SHP77 (cell line): Measurements from ENCODE around the gene BUB3.

Experiments
- DNase-seq, 2 experiments: peaks; one replicate each; lab custom pipeline; 2025; lab: John Stamatoyannopoulos, UW

Gene BUB3

DNA sequence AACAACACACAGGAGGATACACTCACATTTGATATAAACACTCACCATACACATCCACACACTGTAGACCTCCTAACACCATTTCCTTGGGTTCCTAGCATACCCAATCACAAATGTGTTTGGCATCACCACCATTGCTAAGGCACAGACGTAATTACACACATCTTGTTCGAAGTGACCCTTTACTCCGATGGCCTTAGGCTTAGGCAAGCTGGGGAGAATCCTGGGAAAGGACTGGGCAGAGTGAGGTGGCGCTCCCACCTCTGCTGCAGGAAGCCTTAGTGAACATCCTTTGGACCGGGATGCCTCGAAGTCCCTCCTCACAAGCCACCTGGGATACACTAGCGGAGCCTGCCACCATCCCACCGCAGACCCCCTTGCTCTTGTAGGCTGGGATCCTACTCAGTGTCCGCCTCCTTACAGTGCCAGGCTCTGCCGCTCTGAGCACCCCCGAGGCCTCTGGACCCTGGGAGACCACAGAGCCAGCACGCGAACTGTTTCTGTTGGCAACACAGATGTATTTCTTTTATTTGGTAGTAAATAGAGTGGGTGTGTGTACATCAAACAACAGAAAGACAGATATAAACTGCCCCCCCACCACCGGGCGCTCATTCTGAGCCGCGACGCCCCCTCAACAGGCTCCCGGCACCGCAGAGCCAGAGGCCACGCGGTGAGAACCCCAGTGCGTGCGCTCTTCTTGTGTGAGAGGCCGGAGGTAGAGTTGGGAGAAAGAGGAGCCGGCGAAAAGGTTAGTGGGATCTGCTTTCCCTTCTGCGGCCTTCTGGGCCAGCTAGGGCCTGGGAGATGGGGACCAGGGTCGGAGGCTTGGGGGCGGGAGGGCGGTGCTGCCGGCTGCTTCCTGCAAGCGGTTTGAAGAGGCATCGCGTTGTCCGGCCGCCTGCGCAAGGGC is 12.2 kb upstream of the BUB3 start:
- DNase-seq = no peak

DNA sequence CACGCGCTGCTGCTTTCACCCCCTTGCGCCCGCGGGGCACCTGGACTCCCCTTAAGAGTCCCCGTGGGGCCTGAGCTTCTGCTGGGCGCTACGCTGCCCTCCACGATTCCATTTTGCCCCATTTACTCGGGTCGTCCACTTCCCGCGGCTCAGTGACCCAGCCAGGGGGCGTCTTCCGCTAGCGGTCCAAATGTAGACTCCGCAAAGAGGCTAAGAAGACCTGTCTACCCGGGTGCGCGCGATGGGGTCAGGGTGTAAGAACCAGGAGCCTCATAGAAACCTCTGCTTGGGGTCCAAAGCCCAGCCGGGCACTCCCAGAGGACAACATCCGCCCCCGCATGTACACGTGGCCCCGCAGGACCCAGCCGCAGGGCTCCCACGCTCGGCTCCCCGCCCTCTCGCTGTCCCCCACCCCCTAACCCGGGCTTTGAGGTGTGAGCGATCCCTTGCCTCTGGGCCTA is 11.5 kb upstream of the BUB3 start:
- DNase-seq = no peak

DNA sequence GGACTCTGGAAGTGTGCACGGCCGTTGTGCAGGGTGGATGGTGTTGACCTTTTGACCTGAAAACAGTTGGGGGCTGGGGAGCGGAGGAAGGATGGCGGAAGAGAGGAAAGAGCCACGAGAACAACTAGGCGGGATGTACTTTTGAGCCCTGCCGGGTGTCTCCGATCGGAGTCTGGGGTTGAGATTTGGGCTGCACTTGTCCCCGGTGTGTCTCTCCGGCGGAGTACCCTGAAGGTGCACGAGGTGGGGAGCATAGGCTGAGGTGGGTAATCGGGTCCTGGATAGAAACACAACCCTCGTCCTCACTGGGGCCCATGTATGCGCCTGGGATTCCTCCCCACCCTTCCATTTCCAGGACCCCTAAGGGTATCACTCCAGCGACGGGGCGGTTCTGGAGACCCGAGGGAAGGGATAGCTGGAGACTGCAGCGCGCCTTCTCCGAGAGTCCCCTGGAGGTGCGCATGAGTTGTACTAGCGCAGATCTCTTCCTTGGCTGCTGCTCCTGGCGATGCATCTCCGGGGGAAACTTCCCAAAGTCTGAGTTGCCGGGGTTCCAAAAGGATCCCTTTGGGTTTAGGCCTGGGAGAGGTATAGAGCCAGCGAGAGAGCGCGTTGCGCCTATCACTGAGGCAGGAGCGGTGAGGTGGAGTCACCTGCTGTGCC is 10.9 kb upstream of the BUB3 start:
- DNase-seq = no peak

DNA sequence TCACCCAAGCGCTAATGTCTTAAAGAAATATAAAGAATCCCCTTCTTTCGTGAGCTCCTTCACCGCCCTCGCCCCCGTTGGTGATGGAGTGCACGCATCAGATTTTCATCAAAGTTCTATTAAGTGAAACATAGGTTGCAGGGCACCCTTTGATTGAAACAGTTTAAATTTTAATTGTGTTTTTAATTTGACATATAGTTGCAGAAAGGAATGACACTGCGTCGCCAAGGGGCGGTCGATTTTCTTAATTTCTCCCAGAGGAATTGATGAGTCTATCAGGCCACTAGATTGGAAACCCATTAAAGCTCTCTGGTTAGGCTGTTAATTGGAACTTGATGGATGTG is 10.4 kb upstream of the BUB3 start:
- no peak for DNase-seq

DNA sequence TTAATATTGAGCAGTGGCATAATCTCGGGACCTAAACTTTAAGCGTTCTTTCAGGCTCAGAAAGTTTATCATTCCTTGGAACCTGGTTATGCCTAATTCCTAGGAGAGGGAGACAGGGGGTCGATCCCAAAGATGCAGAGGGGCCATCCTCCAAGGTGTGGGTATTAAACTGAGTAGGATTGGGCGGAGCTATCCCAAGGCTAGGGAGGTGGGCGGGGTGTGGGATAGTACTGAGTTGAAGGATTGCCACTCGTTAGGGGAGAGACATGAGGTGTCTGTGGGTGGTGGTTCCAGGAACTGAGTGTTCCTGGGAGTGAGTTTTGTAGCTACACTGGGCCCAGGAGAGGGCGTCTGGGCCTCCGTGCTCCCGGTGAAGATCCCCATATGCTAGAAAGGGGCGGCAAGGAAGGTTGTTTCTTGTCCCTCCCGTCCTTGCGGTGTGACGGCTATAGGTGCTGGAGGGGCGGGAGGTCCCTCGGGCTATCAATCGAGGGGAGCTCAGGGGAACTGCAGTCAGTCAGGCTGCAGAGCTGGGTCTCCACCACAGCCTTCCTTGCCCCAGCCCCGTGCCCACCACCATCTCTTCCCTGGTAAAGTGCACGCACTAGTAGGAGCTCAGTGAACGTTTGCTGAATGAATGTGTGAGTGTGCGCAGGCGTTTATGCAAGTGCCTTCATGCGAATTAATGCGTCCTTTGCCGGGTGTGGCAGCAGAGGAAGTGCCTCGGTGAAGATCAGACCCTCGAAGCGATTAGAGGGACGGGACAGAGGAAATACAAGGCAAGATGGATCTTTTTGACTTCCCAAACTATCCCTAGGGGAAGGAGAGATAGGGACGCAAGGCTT is 9.3 kb upstream of the BUB3 start:
- DNase-seq = no peak

DNA sequence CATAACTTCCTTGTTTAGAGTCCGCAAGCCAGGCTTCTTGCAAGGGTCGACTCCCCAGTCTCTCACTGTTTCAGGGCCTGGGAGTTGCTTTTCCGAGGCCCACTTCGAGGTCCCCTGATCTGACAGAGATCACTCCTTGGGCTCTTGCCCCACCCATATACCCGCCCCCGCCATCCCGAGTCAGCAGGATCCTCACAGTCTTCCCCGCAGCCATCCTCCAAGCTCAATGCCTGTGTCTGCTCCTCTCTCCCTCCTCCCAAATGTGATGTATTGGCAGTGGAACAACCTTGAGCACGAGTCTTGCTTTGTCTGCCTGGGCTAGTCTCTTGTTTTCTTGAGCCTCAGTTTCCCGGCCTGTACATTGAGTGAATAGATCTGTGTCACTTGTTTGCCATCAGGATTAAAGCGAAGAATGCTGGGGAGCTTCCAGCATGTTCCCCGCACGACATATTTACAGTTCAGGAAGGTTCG is 8.6 kb upstream of the BUB3 start:
- no peak for DNase-seq

DNA sequence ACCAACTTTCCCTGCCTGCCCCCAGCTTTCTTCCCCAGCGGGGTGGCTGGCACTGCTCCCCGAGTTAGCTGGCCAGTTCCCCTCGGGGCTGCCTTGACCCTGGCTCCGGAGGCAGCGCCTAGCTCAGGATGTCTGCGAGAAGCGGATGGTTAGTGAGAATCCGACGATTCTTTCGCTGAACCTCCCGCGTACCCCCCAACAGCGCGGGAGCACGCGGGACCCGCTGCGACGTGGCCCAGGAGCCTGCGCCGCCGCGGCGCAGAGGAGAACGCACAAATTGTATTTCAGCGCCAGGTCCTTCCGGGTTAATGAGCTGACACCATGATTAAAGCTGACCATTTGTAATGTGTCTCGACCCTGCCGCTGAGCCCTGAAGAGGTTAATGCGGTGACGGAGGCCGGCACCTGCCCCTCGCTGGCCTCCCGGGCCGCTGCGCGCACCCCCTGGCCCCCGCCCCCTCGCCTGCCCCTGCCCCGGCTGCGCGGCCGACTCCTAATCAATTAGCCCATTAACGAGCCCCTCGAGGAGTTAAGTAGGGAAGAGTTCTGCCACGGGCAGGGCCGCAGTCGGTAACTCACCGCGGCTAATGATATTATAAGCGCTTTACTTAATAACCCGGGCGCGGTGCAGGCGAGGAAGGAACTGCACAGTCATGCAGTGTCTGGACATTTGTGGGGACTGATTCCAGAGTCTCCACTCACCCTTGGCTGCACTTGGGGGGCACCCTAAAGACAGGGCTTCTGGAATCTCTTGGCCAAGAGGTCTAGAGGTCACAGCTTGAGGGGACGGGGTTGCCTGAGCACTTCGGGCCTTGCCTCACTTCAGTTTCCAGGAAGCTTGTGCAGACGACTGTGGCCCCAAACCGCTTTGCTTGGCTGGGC is 7.9 kb upstream of the BUB3 start:
- DNase-seq = no peak

DNA sequence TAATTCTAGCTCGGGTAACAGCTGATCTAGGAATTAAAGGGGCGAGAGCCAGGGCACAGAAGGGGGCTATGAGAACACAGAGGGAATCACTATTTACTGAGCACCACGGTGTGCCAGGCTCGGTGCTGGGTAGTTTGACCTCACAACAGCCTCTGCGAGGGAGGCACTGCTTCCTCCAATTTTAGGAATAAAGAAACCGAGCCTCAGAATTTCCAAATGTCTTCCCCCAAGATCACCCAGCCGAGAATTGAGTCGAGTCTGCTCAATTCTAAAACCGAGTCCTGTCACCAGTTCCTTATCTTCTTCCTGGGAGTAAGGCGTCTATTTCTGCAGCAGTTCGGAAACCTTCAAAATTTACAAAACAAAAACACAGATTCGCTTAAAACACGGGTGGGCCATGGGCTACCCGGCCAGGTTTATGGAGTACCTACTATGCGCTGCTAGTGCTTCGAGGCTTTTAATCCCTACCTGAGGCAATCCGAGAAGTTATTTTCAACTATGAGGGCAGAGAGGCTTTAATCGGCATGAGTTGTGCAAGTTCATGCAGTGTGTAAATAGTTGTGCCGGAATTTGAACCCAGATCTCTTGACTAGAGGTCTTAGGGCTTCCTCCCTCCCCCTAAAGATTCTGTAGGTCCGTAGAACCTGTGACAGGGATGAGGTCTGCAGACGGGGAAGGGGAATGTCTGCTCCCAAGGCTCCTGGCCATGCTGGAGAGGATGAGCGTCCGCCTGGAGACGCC is 7.1 kb upstream of the BUB3 start:
- no peak for DNase-seq

DNA sequence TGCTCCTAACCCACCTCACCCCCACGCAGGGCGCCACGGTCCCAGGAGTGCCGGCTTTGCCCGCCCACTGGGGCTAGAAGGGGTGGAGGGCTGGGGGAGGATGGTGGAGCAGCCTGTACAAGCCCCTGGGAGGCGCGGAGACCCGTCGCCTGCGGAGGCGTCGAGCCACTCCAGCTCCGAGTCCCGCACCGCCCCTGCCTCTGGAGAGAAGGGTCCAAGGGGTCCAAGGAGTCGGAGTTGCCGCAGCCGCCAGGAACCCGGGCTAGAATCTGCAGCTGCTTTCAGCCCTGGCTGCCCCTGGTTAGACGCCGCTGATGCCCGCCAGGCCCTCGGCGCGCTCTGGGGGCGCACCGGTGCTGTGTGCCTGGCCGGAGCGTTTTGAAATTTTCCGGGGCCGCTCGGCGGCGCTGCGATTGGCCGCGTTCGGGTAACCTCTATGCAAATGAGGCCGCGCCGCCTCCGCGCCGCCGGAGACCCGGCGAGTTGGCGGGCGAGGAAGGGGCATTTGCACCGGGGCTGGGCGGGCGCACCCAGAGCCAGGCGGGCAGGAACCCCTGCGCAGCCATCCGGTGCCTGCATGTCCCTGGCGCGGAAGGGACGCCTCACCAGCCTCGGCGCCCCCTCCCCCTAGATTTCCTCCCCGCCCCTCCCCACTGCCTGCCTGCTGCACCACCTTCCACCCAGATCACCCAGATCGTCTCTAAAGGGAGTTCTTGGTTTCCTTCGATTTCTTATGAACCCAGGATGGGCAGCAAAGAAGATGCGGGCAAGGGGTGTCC is 6.4 kb upstream of the BUB3 start, which contains the start of gene HMX2:
Gene HMX2, plus strand, starts transcription at position 502 of the 779 bp plus-strand sequence. Its CDS starts 243 bp downstream, at position 745.
- DNase-seq = no peak

DNA sequence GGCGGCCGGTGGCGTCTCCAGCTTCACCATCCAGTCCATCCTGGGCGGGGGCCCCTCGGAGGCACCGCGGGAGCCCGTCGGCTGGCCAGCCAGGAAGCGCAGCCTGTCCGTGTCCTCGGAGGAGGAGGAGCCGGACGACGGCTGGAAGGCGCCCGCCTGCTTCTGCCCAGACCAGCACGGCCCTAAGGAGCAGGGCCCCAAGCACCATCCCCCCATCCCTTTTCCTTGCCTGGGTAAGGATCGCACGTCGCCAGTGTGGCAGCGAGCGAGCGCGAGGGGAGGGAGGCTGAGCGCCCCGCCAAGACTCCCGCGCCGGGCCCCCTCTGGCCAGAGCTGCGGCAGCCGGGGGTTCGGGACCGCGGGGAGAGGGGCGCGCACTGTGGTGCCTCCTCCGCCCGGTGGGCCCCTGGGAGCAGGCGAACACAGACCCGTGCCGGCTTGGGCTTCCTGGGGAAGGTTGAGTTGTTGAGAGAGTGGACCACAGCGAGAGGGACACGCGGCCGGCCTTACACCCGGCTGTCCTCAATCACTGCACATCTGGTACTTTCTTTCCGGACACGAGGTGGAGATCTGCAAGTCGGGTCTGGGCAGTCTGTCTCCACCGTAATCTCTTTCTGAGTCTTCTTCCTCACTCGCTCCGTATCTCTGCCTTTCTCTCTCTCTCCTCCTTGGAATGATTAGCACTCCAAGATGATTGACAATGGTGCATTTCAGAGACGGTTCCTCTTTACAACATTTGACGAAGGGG is 5.6 kb upstream of the BUB3 start:
- DNase-seq = no peak

DNA sequence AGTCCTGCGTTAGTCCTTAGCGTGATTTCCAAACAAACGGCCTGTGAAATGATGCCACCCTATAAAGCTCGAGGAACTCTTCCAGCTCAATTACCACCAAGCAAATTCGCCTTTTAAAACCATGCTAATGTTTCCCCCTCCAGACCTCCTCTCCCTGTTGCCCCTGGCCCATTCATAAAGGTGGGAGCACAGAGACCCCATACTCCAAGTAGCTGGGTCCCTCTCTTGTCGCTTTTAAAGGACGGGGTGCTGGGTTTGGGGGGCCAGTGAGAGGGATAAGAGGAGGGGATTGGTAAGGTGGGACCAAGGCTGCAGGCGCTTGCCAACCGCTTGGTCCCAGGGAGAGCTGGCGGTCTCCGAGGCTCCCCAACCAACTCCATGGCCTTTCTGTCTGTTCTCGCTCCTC is 5.0 kb upstream of the BUB3 start:
- no peak for DNase-seq

DNA sequence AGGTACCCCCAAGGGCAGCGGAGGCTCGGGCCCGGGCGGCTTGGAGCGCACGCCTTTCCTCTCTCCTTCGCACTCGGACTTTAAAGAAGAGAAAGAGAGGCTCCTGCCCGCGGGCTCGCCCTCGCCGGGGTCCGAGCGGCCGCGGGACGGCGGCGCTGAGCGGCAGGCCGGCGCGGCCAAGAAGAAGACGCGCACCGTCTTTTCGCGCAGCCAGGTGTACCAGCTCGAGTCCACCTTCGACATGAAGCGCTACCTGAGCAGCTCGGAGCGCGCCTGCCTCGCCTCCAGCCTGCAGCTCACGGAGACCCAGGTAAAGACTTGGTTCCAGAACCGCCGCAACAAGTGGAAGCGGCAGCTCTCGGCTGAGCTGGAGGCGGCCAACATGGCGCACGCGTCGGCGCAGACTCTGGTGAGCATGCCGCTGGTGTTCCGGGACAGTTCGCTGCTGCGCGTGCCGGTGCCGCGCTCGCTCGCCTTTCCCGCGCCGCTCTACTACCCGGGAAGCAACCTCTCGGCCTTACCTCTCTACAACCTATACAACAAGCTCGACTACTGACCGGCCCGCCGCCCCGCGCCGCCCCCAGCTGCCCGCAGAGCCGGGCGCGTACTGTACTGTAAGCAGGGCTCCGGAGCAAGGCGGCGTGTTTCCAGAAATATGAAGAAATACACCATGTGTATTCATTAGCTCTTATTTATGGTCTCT is 4.5 kb upstream of the BUB3 start:
- no peak for DNase-seq

DNA sequence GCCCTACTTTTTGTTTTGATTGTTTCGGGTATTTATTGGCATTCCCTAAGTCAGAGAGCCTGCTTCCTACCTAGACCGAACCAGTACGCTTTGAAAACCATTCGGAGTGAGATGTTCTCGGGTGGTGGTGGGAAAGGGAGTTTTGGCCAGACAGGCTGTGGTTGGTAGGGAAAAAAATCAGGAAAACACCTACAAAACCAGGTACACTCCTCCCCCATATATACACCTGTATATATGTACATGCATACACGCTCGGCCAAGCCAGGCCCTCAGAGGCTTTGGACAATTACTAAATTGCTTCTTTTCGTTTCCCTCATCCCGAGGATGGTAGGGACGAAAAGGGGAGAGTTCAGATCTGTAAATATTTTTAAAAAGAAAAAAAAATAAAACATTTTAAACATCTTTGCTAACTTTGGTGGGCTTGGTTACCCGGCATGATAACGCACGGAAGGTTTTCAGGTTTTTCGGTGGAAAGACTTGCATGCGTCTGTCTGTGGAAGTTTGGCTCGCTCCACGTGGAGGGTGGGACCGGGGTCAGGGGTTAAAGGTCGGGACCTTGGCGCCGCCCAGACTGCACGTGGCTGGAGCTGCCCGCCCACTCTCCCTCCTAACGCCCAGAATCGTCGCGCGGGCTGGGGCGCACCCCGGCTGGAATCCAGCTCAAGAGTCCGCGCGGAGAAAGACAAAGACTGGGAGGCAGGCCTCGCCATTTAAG is 3.8 kb upstream of the BUB3 start:
- no peak for DNase-seq

DNA sequence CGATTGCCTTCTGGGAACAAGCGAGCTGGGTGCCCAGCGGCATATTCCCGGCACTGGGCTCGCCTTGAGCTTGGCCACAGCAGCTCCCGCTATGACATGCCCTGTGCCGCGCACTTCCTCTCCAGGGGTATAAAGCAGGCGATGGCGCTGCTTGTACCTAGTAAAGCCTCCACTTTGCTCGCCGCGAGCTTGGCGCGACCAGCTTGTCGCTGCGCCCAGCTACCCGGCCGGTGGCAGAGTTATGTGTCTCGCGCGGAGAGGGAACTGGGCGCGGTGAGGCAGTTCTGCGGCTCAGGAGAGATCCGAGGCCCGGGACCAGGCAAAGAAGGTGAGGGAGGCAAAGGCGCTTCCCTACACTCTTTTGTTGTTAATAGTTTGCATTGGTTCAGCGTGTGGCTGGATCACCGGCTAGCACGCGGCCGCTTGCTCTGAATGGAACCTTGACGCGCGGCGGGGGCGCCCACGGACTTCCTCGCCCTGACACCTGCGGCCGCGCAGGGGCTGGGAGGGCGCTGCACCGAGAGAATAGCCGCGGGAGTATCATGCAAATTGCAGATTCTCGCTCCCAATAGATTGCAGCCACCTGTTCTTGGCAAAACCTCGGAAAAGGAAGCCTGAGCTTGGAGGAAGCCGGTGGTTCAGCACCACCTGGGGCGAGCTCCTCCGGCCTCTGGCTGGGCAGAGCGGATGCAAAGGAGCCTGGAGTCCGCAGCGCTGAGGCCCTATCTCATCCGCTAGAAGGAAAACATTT is 3.0 kb upstream of the BUB3 start:
- no peak for DNase-seq

DNA sequence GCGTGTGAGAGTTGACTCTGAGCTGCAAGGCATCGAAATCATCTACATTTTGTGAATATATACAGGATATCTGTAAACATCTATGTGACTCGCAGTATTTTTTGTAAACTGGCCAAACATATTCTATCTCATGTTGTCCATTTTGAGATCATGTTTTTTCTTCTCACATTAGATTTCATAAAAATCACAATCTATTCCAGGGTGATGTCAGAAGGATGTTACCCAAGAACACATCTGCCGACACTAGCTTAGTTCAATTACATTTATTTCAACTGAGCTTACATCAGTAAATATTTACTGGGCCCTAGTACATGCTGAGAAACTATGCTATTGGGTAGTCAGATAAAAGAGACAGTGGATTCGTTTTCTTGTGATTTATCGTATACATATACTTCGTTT is 2.5 kb upstream of the BUB3 start:
- no peak for DNase-seq

DNA sequence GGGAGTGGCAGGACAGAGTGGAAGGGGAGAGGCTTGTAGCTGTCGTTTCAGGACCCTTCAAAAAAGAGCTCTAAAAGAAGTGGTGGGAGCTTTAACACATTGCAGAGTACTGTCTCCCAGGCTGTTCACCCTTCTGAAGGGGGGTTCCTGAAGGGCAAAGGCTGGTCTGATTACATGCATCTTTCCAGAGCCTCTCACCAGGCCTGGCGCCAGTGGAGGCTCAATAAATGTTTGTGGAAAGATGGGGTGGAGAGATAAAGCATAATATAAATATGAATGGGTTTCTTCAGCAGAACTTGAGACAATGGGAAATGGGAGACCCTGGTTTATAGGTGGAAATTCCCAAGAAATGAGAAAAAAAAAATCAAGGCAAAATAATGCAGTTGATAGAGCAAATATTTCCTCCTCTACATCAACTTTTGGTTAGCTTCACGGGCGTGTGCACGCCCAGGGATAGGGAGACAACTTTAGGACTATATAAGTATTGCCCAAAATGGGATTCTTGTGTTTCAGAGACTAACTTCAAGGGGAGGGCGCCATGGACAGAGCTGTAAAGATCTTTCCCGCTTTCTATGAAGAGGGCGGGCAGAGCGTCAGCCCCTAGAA is 613 bp upstream of the BUB3 start:
- no peak for DNase-seq
